Measurements from ENCODE around the gene ARHGAP26. TPM values are rescaled to one million over a fixed set of nuclear protein-coding genes. Genes with fewer than 3 reads are reported as not detected.

Gene ARHGAP26
- total RNA-seq, 2 experiments from 2014 or later: 12.8 to 15.4 TPM

- ChIA-PET POLR2A (interaction anchor here (0.6 kb wide), 1 partner anchor 409 kb away, joined by 4 read pairs; no protein-coding TSS in a partner anchor), CTCF (interaction anchor here (0.8 kb wide), 1 partner anchor 204 kb away, joined by 3 read pairs; no protein-coding TSS in a partner anchor)
- Mint-ChIP-seq H3K4me3 (no peak overlapping the region), H3K27me3 (no peaks in the 10 kb centered on the region), H3K4me1 (peaks cover 50% of the 10 kb centered on the region), H3K9me3 (ENCODE audit: low read depth) (no peaks in the 10 kb centered on the region), H3K27ac (no peak overlapping the region), H3K36me3 (ENCODE audit: low read depth) (no peaks in the 10 kb centered on the region)
- DNase-seq: no peak
- ATAC-seq: no peak
- intact Hi-C loops (cut with DNase I, micrococcal nuclease): no loop called here
These were observed 255.2 kb downstream of the ARHGAP26 start for GRCh38 chr5:143025376-143025775.

GRCh38 chr5:143025971-143026370 lies 255.8 kb downstream of the ARHGAP26 start:
- intact Hi-C loops (cut with DNase I, micrococcal nuclease): no loop called here
- CTCF ChIA-PET: interaction anchor here (0.8 kb wide), 1 partner anchor 203 kb away, joined by 3 read pairs; no protein-coding TSS in a partner anchor
- Mint-ChIP-seq H3K27me3 (no peaks in the 10 kb centered on the region), H3K36me3 (ENCODE audit: low read depth) (no peaks in the 10 kb centered on the region), H3K4me3 (no peak overlapping the region), H3K9me3 (ENCODE audit: low read depth) (no peaks in the 10 kb centered on the region), H3K4me1 (peaks cover 53% of the 10 kb centered on the region), H3K27ac (no peak overlapping the region)
- DNase-seq (no peak), ATAC-seq (no peak)
- POLR2A ChIA-PET: interaction anchor here (0.6 kb wide), 1 partner anchor 409 kb away, joined by 4 read pairs; no protein-coding TSS in a partner anchor

- no peak overlapping the region for H3K27ac Mint-ChIP-seq
- intact Hi-C loops (cut with DNase I, micrococcal nuclease): no loop called here
- CTCF ChIA-PET: interaction anchor here (0.8 kb wide), 1 partner anchor 56 kb away, joined by 3 read pairs; no protein-coding TSS in a partner anchor
- no peaks in the 10 kb centered on the region for H3K36me3 Mint-ChIP-seq (ENCODE audit: low read depth)
- POLR2A ChIA-PET: no interaction called here
- peaks cover 57% of the 10 kb centered on the region for H3K4me1 Mint-ChIP-seq
- no peak overlapping the region for H3K4me3 Mint-ChIP-seq
- no peaks in the 10 kb centered on the region for H3K9me3 Mint-ChIP-seq (ENCODE audit: low read depth)
- H3K27me3 Mint-ChIP-seq: no peaks in the 10 kb centered on the region
- DNase-seq (no peak), ATAC-seq (no peak)
These were observed 256.2 kb downstream of the ARHGAP26 start for GRCh38 chr5:143026380-143026779.

GRCh38 chr5:143029293-143029692 lies 259.1 kb downstream of the ARHGAP26 start:
- Mint-ChIP-seq H3K27me3 (no peaks in the 10 kb centered on the region), H3K9me3 (ENCODE audit: low read depth) (no peaks in the 10 kb centered on the region), H3K27ac (no peak overlapping the region), H3K4me1 (peaks cover 54% of the 10 kb centered on the region), H3K4me3 (no peak overlapping the region), H3K36me3 (ENCODE audit: low read depth) (no peaks in the 10 kb centered on the region)
- intact Hi-C loops (cut with DNase I, micrococcal nuclease): no loop called here
- CTCF ChIA-PET: interaction anchor here (0.9 to 1.8 kb wide), 2 partner anchors 20 to 27 kb away, joined by 3 to 7 read pairs; no protein-coding TSS in a partner anchor
- POLR2A ChIA-PET: no interaction called here
- ATAC-seq (no peak), DNase-seq (no peak)

- intact Hi-C loops (cut with DNase I, micrococcal nuclease): loop anchor here in 1 of 2 experiments (1.0 kb wide), 1 partner anchor 21 kb away; no protein-coding TSS in a partner anchor
- Mint-ChIP-seq H3K4me3 (peak overlapping the region; percentile 11), H3K9me3 (ENCODE audit: low read depth) (no peaks in the 10 kb centered on the region), H3K4me1 (peaks cover 48% of the 10 kb centered on the region), H3K27me3 (no peaks in the 10 kb centered on the region), H3K36me3 (ENCODE audit: low read depth) (no peaks in the 10 kb centered on the region), H3K27ac (peak overlapping the region; percentile 39)
- DNase-seq (peak; percentile 47), ATAC-seq (peak; percentile 74)
- ChIA-PET CTCF (no interaction called here), POLR2A (interaction anchor here (0.7 kb wide), 1 partner anchor 1158 kb away, joined by 3 read pairs; no protein-coding TSS in a partner anchor)
These were observed 260.2 kb downstream of the ARHGAP26 start for GRCh38 chr5:143030349-143030748.

GRCh38 chr5:143031781-143032580 lies 261.8 kb downstream of the ARHGAP26 start:
- H3K4me1 Mint-ChIP-seq: peaks cover 48% of the 10 kb centered on the region
- no peak for DNase-seq
- H3K27ac Mint-ChIP-seq: no peak overlapping the region
- intact Hi-C loops (cut with DNase I, micrococcal nuclease): no loop called here
- ATAC-seq: no peak
- H3K4me3 Mint-ChIP-seq: no peak overlapping the region
- H3K9me3 Mint-ChIP-seq (ENCODE audit: low read depth): no peaks in the 10 kb centered on the region
- POLR2A ChIA-PET: no interaction called here
- no peaks in the 10 kb centered on the region for H3K36me3 Mint-ChIP-seq (ENCODE audit: low read depth)
- H3K27me3 Mint-ChIP-seq: no peaks in the 10 kb centered on the region
- CTCF ChIA-PET: interaction anchor here (0.7 kb wide), 1 partner anchor 96 kb away, joined by 4 read pairs; no protein-coding TSS in a partner anchor

GRCh38 chr5:143032581-143032836 lies 262.3 kb downstream of the ARHGAP26 start:
- ATAC-seq (no peak), DNase-seq (no peak)
- Mint-ChIP-seq H3K4me1 (peaks cover 52% of the 10 kb centered on the region), H3K4me3 (no peak overlapping the region), H3K27me3 (no peaks in the 10 kb centered on the region), H3K9me3 (ENCODE audit: low read depth) (no peaks in the 10 kb centered on the region), H3K36me3 (ENCODE audit: low read depth) (no peaks in the 10 kb centered on the region), H3K27ac (no peak overlapping the region)
- intact Hi-C loops (cut with DNase I, micrococcal nuclease): no loop called here
- CTCF ChIA-PET: no interaction called here
- POLR2A ChIA-PET: no interaction called here

- no peak for DNase-seq
- Mint-ChIP-seq H3K4me3 (no peak overlapping the region), H3K36me3 (ENCODE audit: low read depth) (no peaks in the 10 kb centered on the region), H3K27me3 (no peaks in the 10 kb centered on the region), H3K9me3 (ENCODE audit: low read depth) (no peaks in the 10 kb centered on the region), H3K4me1 (peaks cover 61% of the 10 kb centered on the region), H3K27ac (no peak overlapping the region)
- POLR2A ChIA-PET: no interaction called here
- ATAC-seq: no peak
- intact Hi-C loops (cut with DNase I, micrococcal nuclease): no loop called here
- CTCF ChIA-PET: interaction anchor here (0.6 to 1.2 kb wide), 2 partner anchors 10 to 30 kb away, joined by 3 read pairs; no protein-coding TSS in a partner anchor
These were observed 263.5 kb downstream of the ARHGAP26 start for GRCh38 chr5:143033535-143034250.

GRCh38 chr5:143036146-143036927 lies 266.2 kb downstream of the ARHGAP26 start:
- CTCF ChIA-PET: interaction anchor here (0.8 kb wide), 1 partner anchor 132 kb away, joined by 4 read pairs; no protein-coding TSS in a partner anchor
- intact Hi-C loops (cut with DNase I, micrococcal nuclease): no loop called here
- POLR2A ChIA-PET: no interaction called here
- DNase-seq: no peak
- Mint-ChIP-seq H3K4me3 (no peak overlapping the region), H3K27ac (peak overlapping the region; percentile 18), H3K9me3 (ENCODE audit: low read depth) (no peaks in the 10 kb centered on the region), H3K36me3 (ENCODE audit: low read depth) (peaks cover 6% of the 10 kb centered on the region), H3K27me3 (no peaks in the 10 kb centered on the region), H3K4me1 (peaks cover 44% of the 10 kb centered on the region)
- peak; percentile 31 for ATAC-seq

- H3K36me3 Mint-ChIP-seq (ENCODE audit: low read depth): peaks cover 10% of the 10 kb centered on the region
- ChIA-PET POLR2A (no interaction called here), CTCF (interaction anchor here (0.8 to 0.9 kb wide), 2 partner anchors 14 to 148 kb away, joined by 3 to 5 read pairs; no protein-coding TSS in a partner anchor)
- no peak overlapping the region for H3K4me3 Mint-ChIP-seq
- no peaks in the 10 kb centered on the region for H3K27me3 Mint-ChIP-seq
- ATAC-seq (peak; percentile 58), DNase-seq (no peak)
- intact Hi-C loops (cut with DNase I, micrococcal nuclease): no loop called here
- peak overlapping the region; percentile 12 for H3K27ac Mint-ChIP-seq
- no peaks in the 10 kb centered on the region for H3K9me3 Mint-ChIP-seq (ENCODE audit: low read depth)
- H3K4me1 Mint-ChIP-seq: peaks cover 40% of the 10 kb centered on the region
These were observed 266.9 kb downstream of the ARHGAP26 start for GRCh38 chr5:143037071-143037470.

GRCh38 chr5:143037708-143038107 lies 267.5 kb downstream of the ARHGAP26 start:
- Mint-ChIP-seq H3K4me1 (peaks cover 34% of the 10 kb centered on the region), H3K27me3 (no peaks in the 10 kb centered on the region), H3K36me3 (ENCODE audit: low read depth) (peaks cover 11% of the 10 kb centered on the region), H3K9me3 (ENCODE audit: low read depth) (no peaks in the 10 kb centered on the region), H3K4me3 (no peak overlapping the region), H3K27ac (no peak overlapping the region)
- ATAC-seq: no peak
- CTCF ChIA-PET: interaction anchor here (0.5 to 0.9 kb wide), 3 partner anchors 13 to 149 kb away, joined by 3 to 5 read pairs (median 3); no protein-coding TSS in a partner anchor
- no peak for DNase-seq
- POLR2A ChIA-PET: no interaction called here
- intact Hi-C loops (cut with DNase I, micrococcal nuclease): no loop called here
